Neural progenitor cell (in vitro differentiated cells): ENCODE measurements around the gene BRIX1. TPM values are rescaled to one million over a fixed set of nuclear protein-coding genes. Genes with fewer than 3 reads are reported as not detected.
A peak's percentile ranks its signal among the peaks of the same experiment; 100 is the strongest.
"Not testable (repeated sequence)": the region's sequence is repeated elsewhere in the genome, so short reads cannot be mapped to it uniquely, and the experiment has no call there.

Experiments
- DNase-seq: peaks from one replicate; pipeline ENCODE4 v3.0.0-alpha.2; 2016; ENCODE audit warnings: low spot score
- H2AFZ ChIP-seq: fragments of 200-600 bp; sonication (generic); replicated peaks from 2 replicates; pipeline ENCODE4 v1.6.1; 2016; ENCODE audit warnings: antibody characterized with exemption
- H3F3A ChIP-seq: fragments of 200-600 bp; sonication (generic); 2 replicates; pipeline ENCODE4 v1.6.1; 2016; ENCODE audit warnings: antibody characterized with exemption, low read depth
- H3K27ac ChIP-seq: fragments of 200-600 bp; sonication (generic); 2 replicates; pipeline ENCODE4 v1.5.1; 2016; ENCODE audit warnings: mild to moderate bottlenecking
- H3K27me3 ChIP-seq: fragments of 200-600 bp; sonication (generic); 2 replicates; pipeline ENCODE4 v1.6.1; 2016; ENCODE audit warnings: mild to moderate bottlenecking, moderate library complexity
- H3K36me3 ChIP-seq: fragments of 200-600 bp; sonication (generic); 2 replicates; pipeline ENCODE4 v1.5.1; 2016
- H3K4me1 ChIP-seq: fragments of 200-600 bp; sonication (generic); 2 replicates; pipeline ENCODE4 v1.6.1; 2016; ENCODE audit warnings: mixed run types
- H3K4me2 ChIP-seq: fragments of 200-600 bp; sonication (generic); 2 replicates; pipeline ENCODE4 v1.6.1; 2016
- H3K4me3 ChIP-seq: fragments of 200-600 bp; sonication (generic); 2 replicates; pipeline ENCODE4 v1.5.1; 2016
- H3K79me2 ChIP-seq: fragments of 200-600 bp; sonication (generic); 2 replicates; pipeline ENCODE4 v1.6.1; 2016; ENCODE audit warnings: low read depth
- H3K9ac ChIP-seq: fragments of 200-600 bp; sonication (generic); 2 replicates; pipeline ENCODE4 v1.6.1; 2016
- H3K9me3 ChIP-seq: fragments of 200-600 bp; sonication (generic); 2 replicates; pipeline ENCODE4 v1.5.1; 2016; ENCODE audit warnings: low read depth
- H4K20me1 ChIP-seq: fragments of 200-600 bp; sonication (generic); 2 replicates; pipeline ENCODE4 v1.6.1; 2016; ENCODE audit warnings: low read depth
- H3K27ac Mint-ChIP-seq: 3 replicates; pipeline ENCODE4 v1.8.0; 2021; ENCODE audit warnings: mixed read lengths
- H3K27me3 Mint-ChIP-seq: 2 replicates; pipeline ENCODE4 v1.8.0; 2022; ENCODE audit warnings: low read depth, mild to moderate bottlenecking, inconsistent platforms, moderate library complexity, mixed read lengths; ENCODE audit not compliant: insufficient read depth
- H3K36me3 Mint-ChIP-seq: 3 replicates; pipeline ENCODE4 v1.8.0; 2021; ENCODE audit warnings: mixed read lengths
- H3K4me1 Mint-ChIP-seq: 3 replicates; pipeline ENCODE4 v1.8.0; 2021; ENCODE audit warnings: mixed read lengths
- H3K4me3 Mint-ChIP-seq: 3 replicates; pipeline ENCODE4 v1.8.0; 2021; ENCODE audit warnings: mild to moderate bottlenecking, moderate library complexity, mixed read lengths
- H3K9me3 Mint-ChIP-seq: 3 replicates; pipeline ENCODE4 v1.8.0; 2020; ENCODE audit warnings: mixed read lengths
- EZH2 ChIP-seq: fragments of 200-600 bp; sonication (generic); IDR thresholded peaks from 2 replicates; pipeline ENCODE4 v1.6.1; 2017; ENCODE audit warnings: antibody characterized with exemption, mild to moderate bottlenecking, moderate library complexity
- EZH2phosphoT487 ChIP-seq: fragments of 200-600 bp; sonication (generic); IDR thresholded peaks from 2 replicates; pipeline ENCODE4 v1.6.1; 2017; ENCODE audit warnings: antibody characterized with exemption
- total RNA-seq: library from RNA; depleted of rRNA; stranded (reverse); fragments of >200 nt; gene quantifications from 2 replicates; pipeline ENCODE4 v1.2.3, GENCODE V29; 2015; ENCODE audit warnings: low replicate concordance
- TF ChIP-seq, protein P1 (sequence below): fragments of 200-600 bp; sonication (generic); IDR thresholded peaks from 2 replicates; pipeline ENCODE4 v1.5.1; 2017; ENCODE audit warnings: antibody characterized with exemption, mild to moderate bottlenecking

Gene BRIX1
- total RNA-seq, 1 donor from 2014 or later, result 61.2 TPM

DNA sequence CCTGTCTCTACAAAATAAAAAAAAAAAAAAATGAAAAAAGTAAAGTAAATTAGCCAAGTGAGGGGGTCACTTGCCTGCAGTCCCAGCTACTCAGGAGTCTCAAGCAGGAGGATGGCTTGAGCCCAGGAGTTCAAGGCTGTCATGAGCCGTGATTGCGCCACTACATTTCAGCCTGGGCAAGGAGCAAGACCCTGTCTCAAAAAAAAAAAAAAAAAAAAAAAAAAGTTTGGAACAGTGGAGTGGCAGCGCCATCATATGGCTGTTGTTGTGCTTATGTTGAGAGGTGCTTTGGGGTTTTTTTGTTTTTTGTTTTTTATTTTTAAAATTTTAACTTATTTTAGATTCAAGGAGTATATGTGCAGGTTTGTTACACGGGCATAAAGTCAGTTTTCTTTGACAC, 3.6 kb downstream of the BRIX1 start:
- Histone ChIP-seq H3K4me3 (no peak overlapping the region), H3K27ac (no peak overlapping the region), H3K4me2 (no peak overlapping the region), H2AFZ (no peak overlapping the region), H3K27me3 (no peaks in the 10 kb centered on the region), H3K4me1 (peaks cover 10% of the 10 kb centered on the region), H3K9ac (no peak overlapping the region), H3F3A (peaks cover 21% of the 10 kb centered on the region), H3K79me2 (peaks cover 76% of the 10 kb centered on the region), H4K20me1 (peaks cover 9% of the 10 kb centered on the region), H3K36me3 (peaks cover 28% of the 10 kb centered on the region), H3K9me3 (no peaks in the 10 kb centered on the region)
- H3K27me3 Mint-ChIP-seq, result peaks cover 9% of the 10 kb centered on the region
- H3K27ac Mint-ChIP-seq, result no peak overlapping the region
- DNase-seq, result no peak
- peaks cover 13% of the 10 kb centered on the region for H3K36me3 Mint-ChIP-seq
- H3K9me3 Mint-ChIP-seq, result no peaks in the 10 kb centered on the region
- TF ChIP-seq, protein P1, sequence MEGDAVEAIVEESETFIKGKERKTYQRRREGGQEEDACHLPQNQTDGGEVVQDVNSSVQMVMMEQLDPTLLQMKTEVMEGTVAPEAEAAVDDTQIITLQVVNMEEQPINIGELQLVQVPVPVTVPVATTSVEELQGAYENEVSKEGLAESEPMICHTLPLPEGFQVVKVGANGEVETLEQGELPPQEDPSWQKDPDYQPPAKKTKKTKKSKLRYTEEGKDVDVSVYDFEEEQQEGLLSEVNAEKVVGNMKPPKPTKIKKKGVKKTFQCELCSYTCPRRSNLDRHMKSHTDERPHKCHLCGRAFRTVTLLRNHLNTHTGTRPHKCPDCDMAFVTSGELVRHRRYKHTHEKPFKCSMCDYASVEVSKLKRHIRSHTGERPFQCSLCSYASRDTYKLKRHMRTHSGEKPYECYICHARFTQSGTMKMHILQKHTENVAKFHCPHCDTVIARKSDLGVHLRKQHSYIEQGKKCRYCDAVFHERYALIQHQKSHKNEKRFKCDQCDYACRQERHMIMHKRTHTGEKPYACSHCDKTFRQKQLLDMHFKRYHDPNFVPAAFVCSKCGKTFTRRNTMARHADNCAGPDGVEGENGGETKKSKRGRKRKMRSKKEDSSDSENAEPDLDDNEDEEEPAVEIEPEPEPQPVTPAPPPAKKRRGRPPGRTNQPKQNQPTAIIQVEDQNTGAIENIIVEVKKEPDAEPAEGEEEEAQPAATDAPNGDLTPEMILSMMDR, result peak; percentile 28
- TF ChIP-seq EZH2phosphoT487, result no peak
- no peak overlapping the region for H3K4me3 Mint-ChIP-seq
- H3K4me1 Mint-ChIP-seq, result peaks cover 15% of the 10 kb centered on the region

DNA sequence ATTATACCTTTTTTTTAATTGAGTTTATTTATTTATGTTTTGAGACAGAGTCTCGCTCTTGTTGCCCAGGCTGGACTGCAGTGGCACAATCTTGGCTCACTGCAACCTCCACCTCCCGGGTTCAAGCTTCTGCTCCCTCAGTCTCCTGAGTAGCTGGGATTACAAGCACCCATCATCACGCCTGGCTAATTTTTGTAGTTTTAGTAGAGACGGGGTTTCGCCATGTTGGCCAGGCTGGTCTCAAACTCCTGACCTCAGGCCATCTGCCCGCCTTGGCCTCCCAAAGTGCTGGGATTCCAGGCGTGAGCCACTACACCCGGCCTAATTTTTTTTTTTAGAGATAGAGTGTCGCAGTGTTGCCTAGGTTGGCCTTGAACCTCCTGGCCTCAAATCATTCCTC, 7.7 kb downstream of the BRIX1 start:
- H2AFZ ChIP-seq, H3K4me2 ChIP-seq, H4K20me1 ChIP-seq, H3K9me3 ChIP-seq, H3K27me3 Mint-ChIP-seq, H3K4me1 Mint-ChIP-seq, H3K4me3 Mint-ChIP-seq, H3K27ac ChIP-seq, H3K4me3 ChIP-seq, H3K4me1 ChIP-seq, H3K9me3 Mint-ChIP-seq, DNase-seq, H3K27me3 ChIP-seq, H3K27ac Mint-ChIP-seq, H3K9ac ChIP-seq: not testable (repeated sequence)
- peaks cover 46% of the 10 kb centered on the region for H3K36me3 ChIP-seq
- peaks cover 50% of the 10 kb centered on the region for H3F3A ChIP-seq
- H3K79me2 ChIP-seq, result peaks cover 38% of the 10 kb centered on the region
- H3K36me3 Mint-ChIP-seq, result peaks cover 19% of the 10 kb centered on the region

DNA sequence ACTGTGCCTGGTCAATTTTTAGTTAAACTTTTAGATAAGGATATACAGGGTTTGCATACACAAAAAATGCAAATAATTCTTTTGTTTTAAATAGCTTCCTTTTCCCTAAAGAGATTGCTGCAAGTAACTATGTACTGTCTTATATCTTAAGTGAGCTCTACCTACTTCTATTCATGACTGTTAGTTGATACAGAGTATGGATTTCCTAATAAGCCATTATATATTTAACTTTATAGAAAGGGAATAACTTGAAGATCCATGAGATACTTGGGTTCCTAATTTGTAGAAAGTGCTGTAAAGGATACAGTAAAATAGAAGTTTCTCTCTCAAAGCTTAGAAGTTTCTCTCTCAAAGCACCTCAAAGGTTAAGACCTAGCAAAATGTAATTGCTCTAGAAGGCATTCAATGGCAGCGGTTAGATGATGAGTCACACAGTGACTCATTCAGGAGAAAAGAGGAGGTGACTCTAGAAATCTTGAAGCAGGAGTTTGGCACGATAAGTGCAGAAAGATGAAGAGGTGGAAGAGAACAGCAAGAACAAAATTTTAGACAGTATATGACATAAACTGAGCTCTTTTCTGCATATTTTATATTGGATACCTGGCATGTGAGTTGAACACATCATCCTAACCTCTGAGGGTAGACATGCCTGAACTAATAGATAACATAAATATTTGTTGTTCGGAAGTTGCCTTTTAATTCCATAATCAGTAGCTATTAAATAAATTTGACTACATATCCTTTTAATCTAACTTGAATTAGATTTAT, 8.4 kb downstream of the BRIX1 start:
- peaks cover 4% of the 10 kb centered on the region for H3K4me1 ChIP-seq
- Mint-ChIP-seq H3K4me3 (no peak overlapping the region), H3K36me3 (peaks cover 19% of the 10 kb centered on the region)

DNA sequence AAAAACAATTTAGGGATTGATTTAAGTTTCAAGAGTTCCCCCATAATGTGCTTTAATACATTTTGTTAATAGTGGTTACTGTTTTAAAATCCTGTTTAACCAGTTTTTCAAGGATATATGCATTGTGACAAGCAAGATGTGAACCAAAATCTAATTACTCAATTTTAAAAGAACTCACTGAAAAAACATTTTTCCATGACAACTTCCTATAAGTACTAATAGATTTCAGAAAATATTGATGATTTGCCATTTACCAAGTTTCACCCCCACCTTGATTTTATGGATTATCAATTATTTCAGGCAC, 8.9 kb downstream of the BRIX1 start:
- no peak overlapping the region for H3K4me3 ChIP-seq

More for the DNA sequence above, 8.4 kb downstream of the BRIX1 start:
- Histone ChIP-seq H3K27ac (no peak overlapping the region), H3K4me2 (no peak overlapping the region), H3F3A (peaks cover 57% of the 10 kb centered on the region), H3K79me2 (peaks cover 31% of the 10 kb centered on the region), H3K36me3 (peaks cover 46% of the 10 kb centered on the region), H2AFZ (no peak overlapping the region), H3K9me3 (no peaks in the 10 kb centered on the region), H3K4me3 (no peak overlapping the region), H4K20me1 (peaks cover 5% of the 10 kb centered on the region), H3K9ac (no peak overlapping the region), H3K27me3 (no peaks in the 10 kb centered on the region)
- H3K27ac Mint-ChIP-seq, result no peak overlapping the region
- no peak for DNase-seq
- no peak for TF ChIP-seq EZH2phosphoT487
- TF ChIP-seq, protein P1, result no peak
- no peak for TF ChIP-seq EZH2
- no peaks in the 10 kb centered on the region for H3K9me3 Mint-ChIP-seq
- peaks cover 2% of the 10 kb centered on the region for H3K4me1 Mint-ChIP-seq
- peaks cover 4% of the 10 kb centered on the region for H3K27me3 Mint-ChIP-seq

More for the DNA sequence above, 8.9 kb downstream of the BRIX1 start:
- H3K4me2 ChIP-seq, result no peak overlapping the region
- Mint-ChIP-seq H3K36me3 (peaks cover 19% of the 10 kb centered on the region), H3K9me3 (no peaks in the 10 kb centered on the region), H3K4me1 (peaks cover 6% of the 10 kb centered on the region), H3K27ac (no peak overlapping the region), H3K27me3 (peaks cover 4% of the 10 kb centered on the region), H3K4me3 (no peak overlapping the region)
- H3K36me3 ChIP-seq, result peaks cover 44% of the 10 kb centered on the region
- H2AFZ ChIP-seq, result no peak overlapping the region
- no peak overlapping the region for H3K27ac ChIP-seq
- no peaks in the 10 kb centered on the region for H3K9me3 ChIP-seq
- H3K79me2 ChIP-seq, result peaks cover 26% of the 10 kb centered on the region
- no peak for DNase-seq
- H3K4me1 ChIP-seq, result peaks cover 4% of the 10 kb centered on the region
- H4K20me1 ChIP-seq, result peaks cover 5% of the 10 kb centered on the region
- no peak for TF ChIP-seq EZH2
- no peak for TF ChIP-seq EZH2phosphoT487
- TF ChIP-seq, protein P1, result no peak
- H3K9ac ChIP-seq, result no peak overlapping the region
- peaks cover 57% of the 10 kb centered on the region for H3F3A ChIP-seq
- no peaks in the 10 kb centered on the region for H3K27me3 ChIP-seq
